CD14-positive monocyte (primary cell): ENCODE results near the gene RCE1. TPM values are rescaled to one million over a fixed set of nuclear protein-coding genes. Genes with fewer than 3 reads are reported as not detected.

ENCODE experiments used
- DNase-seq, 3 donors: peaks; one replicate each; pipeline ENCODE4 v3.0.0-alpha.2; 2011 to 2022
- H2AFZ ChIP-seq: 2 replicates; pipeline ENCODE4 v1.6.0; 2012; ENCODE audit warnings: mild to moderate bottlenecking, low read depth, low read length, inconsistent platforms; ENCODE audit not compliant: insufficient read depth, poor library complexity, severe bottlenecking
- H3K27ac ChIP-seq, 2 donors: 1 replicate in 1 of 2; 2 replicates in 1 of 2; pipeline ENCODE4 v1.5.1; 2012 to 2013; ENCODE audit warnings: low read length in 2 of 2, control low read depth in 1 of 2, inconsistent platforms in 1 of 2, low read depth in 1 of 2, mild to moderate bottlenecking in 1 of 2
- H3K27me3 ChIP-seq, 2 donors: one replicate each; pipeline versions ENCODE4 v1.6.0 to v1.6.1; 2011 to 2013; ENCODE audit warnings: low read length in 2 of 2; ENCODE audit not compliant: control insufficient read depth in 2 of 2, insufficient read depth in 2 of 2
- H3K36me3 ChIP-seq, 2 donors: replicated peaks in 1 of 2; 1 replicate in 1 of 2; 2 replicates in 1 of 2; pipeline versions ENCODE4 v1.5.1 to v1.6.1; 2012 to 2013; ENCODE audit warnings: low read length in 2 of 2, control low read depth in 1 of 2, inconsistent platforms in 1 of 2, mild to moderate bottlenecking in 1 of 2; ENCODE audit not compliant: insufficient read depth in 2 of 2, control insufficient read depth in 1 of 2
- H3K4me1 ChIP-seq, 2 donors: 1 replicate in 1 of 2; 2 replicates in 1 of 2; pipeline versions ENCODE4 v1.5.1 to v1.6.1; 2012 to 2013; ENCODE audit warnings: low read length in 2 of 2, control low read depth in 1 of 2, inconsistent platforms in 1 of 2, mild to moderate bottlenecking in 1 of 2, moderate library complexity in 1 of 2; ENCODE audit not compliant: insufficient read depth in 2 of 2, control insufficient read depth in 1 of 2
- H3K4me2 ChIP-seq: replicated peaks from 2 replicates; pipeline ENCODE3; 2012; ENCODE audit warnings: low read length, moderate library complexity, mild to moderate bottlenecking; ENCODE audit not compliant: poor library complexity, severe bottlenecking; ENCODE audit errors: extremely low read depth
- H3K4me3 ChIP-seq, 3 experiments: fragments of 200-600 bp in 1 of 3; sonication (generic) in 1 of 3; replicated peaks in 1 of 3; 1 replicate in 2 of 3; 2 replicates in 1 of 3; pipeline ENCODE4 v1.5.1; 2011 to 2013; ENCODE audit warnings: low read length in 3 of 3, mild to moderate bottlenecking in 3 of 3, control low read depth in 2 of 3, low read depth in 2 of 3, inconsistent platforms in 1 of 3, moderate library complexity in 1 of 3
- H3K79me2 ChIP-seq: 2 replicates; pipeline ENCODE4 v1.6.0; 2012; ENCODE audit warnings: mild to moderate bottlenecking, control low read depth, inconsistent platforms, low read length, moderate library complexity; ENCODE audit not compliant: insufficient read depth
- H3K9ac ChIP-seq: 2 replicates; pipeline ENCODE4 v1.6.0; 2017; ENCODE audit warnings: low read length, mild to moderate bottlenecking; ENCODE audit not compliant: insufficient read depth, poor library complexity, severe bottlenecking
- H3K9me3 ChIP-seq, 2 donors: replicated peaks in 1 of 2; 1 replicate in 1 of 2; 2 replicates in 1 of 2; pipeline versions ENCODE4 v1.5.1 to v1.6.1; 2012 to 2013; ENCODE audit warnings: low read length in 2 of 2, control low read depth in 1 of 2; ENCODE audit not compliant: control insufficient read depth in 1 of 2, insufficient read depth in 1 of 2
- H4K20me1 ChIP-seq: 2 replicates; pipeline ENCODE4 v1.6.0; 2012; ENCODE audit warnings: mild to moderate bottlenecking, low read length, control low read depth, moderate library complexity; ENCODE audit not compliant: insufficient read depth
- H3K27ac Mint-ChIP-seq, 7 donors: one replicate each; pipeline ENCODE4 v1.8.0; 2020; ENCODE audit warnings: mild to moderate bottlenecking in 7 of 7, mixed read lengths in 7 of 7, moderate library complexity in 6 of 7, inconsistent platforms in 2 of 7
- H3K27me3 Mint-ChIP-seq, 3 donors: one replicate each; pipeline ENCODE4 v1.8.0; 2021 to 2022; ENCODE audit warnings: low read depth in 3 of 3, mild to moderate bottlenecking in 3 of 3, mixed read lengths in 3 of 3, moderate library complexity in 3 of 3, inconsistent platforms in 1 of 3
- H3K36me3 Mint-ChIP-seq, 2 donors: one replicate each; pipeline ENCODE4 v1.8.0; 2020; ENCODE audit warnings: mixed read lengths in 2 of 2, inconsistent platforms in 1 of 2, mild to moderate bottlenecking in 1 of 2
- H3K4me1 Mint-ChIP-seq: one replicate; pipeline ENCODE4 v1.8.0; 2020; ENCODE audit warnings: mild to moderate bottlenecking, mixed read lengths
- H3K4me3 Mint-ChIP-seq, 2 donors: one replicate each; pipeline ENCODE4 v1.8.0; 2020; ENCODE audit warnings: mild to moderate bottlenecking in 2 of 2, mixed read lengths in 2 of 2, moderate library complexity in 1 of 2
- H3K9me3 Mint-ChIP-seq, 7 donors: one replicate each; pipeline ENCODE4 v1.8.0; 2020 to 2022; ENCODE audit warnings: mixed read lengths in 7 of 7, mild to moderate bottlenecking in 6 of 7, moderate library complexity in 6 of 7, inconsistent platforms in 2 of 7
- WGBS: methylation state at CpG from one replicate; pipeline ENCODE4 v1.1.5; 2013; ENCODE audit warnings: missing lambda C conversion rate; ENCODE audit not compliant: insufficient coverage; 5-methylcytosine and 5-hydroxymethylcytosine counted together
- intact Hi-C, 2 donors: fragments of 100-400 bp; cut with micrococcal nuclease; formaldehyde crosslinking; loops; one replicate each; pipeline versions ENCODE4 v1.15.0 to v1.15.1; 2023
- polyA plus RNA-seq, 3 donors: library from polyadenylated mRNA; depleted of rRNA in 1 of 3; unstranded in 2 of 3; stranded (reverse) in 1 of 3; fragments of 300-500 nt in 2 of 3; fragments of >200 nt in 1 of 3; fragmentation: Illumina TruSeq in 2 of 3; gene quantifications; 1 replicate in 2 of 3; 2 replicates in 1 of 3; pipeline ENCODE4 v1.2.3, GENCODE V29; 2012 to 2021
- TF ChIP-seq, protein P1 (sequence below): fragments of 200-600 bp; IDR thresholded peaks from one replicate; pipeline ENCODE4 v1.8.0; 2022; ENCODE audit warnings: antibody characterized with exemption, mild to moderate bottlenecking

RCE1 gene
- polyA plus RNA-seq, 3 donors, result 20.3 to 24.7 (median 22.8) TPM

- Mint-ChIP-seq H3K4me3 (no peak overlapping the region), H3K9me3 (peaks cover 0 to 3% (median 0%) of the 10 kb centered on the region in 7 donors), H3K36me3 (peaks cover 0 to 18% of the 10 kb centered on the region in 2 donors), H3K4me1 (peaks cover 5% of the 10 kb centered on the region), H3K27ac (no peak overlapping the region), H3K27me3 (peaks cover 0 to 4% (median 3%) of the 10 kb centered on the region in 3 donors)
- H3K79me2 ChIP-seq, result no peaks in the 10 kb centered on the region
- no peak overlapping the region for H2AFZ ChIP-seq
- TF ChIP-seq, protein P1, sequence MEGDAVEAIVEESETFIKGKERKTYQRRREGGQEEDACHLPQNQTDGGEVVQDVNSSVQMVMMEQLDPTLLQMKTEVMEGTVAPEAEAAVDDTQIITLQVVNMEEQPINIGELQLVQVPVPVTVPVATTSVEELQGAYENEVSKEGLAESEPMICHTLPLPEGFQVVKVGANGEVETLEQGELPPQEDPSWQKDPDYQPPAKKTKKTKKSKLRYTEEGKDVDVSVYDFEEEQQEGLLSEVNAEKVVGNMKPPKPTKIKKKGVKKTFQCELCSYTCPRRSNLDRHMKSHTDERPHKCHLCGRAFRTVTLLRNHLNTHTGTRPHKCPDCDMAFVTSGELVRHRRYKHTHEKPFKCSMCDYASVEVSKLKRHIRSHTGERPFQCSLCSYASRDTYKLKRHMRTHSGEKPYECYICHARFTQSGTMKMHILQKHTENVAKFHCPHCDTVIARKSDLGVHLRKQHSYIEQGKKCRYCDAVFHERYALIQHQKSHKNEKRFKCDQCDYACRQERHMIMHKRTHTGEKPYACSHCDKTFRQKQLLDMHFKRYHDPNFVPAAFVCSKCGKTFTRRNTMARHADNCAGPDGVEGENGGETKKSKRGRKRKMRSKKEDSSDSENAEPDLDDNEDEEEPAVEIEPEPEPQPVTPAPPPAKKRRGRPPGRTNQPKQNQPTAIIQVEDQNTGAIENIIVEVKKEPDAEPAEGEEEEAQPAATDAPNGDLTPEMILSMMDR, result no peak
- H3K27me3 ChIP-seq, result no peaks in the 10 kb centered on the region
- intact Hi-C loops, result no loop called here
- DNase-seq, result no peak
- H3K36me3 ChIP-seq, result no peaks in the 10 kb centered on the region
- no peak overlapping the region for H3K9ac ChIP-seq
- no peak overlapping the region for H3K4me3 ChIP-seq
- H4K20me1 ChIP-seq, result no peaks in the 10 kb centered on the region
- H3K4me1 ChIP-seq, result no peaks in the 10 kb centered on the region
- whole genome bisulfite sequencing, result 90% methylated on average over 8 of the region's 14 CpGs
- no peak overlapping the region for H3K27ac ChIP-seq
- H3K4me2 ChIP-seq, result no peak overlapping the region
- H3K9me3 ChIP-seq, result no peaks in the 10 kb centered on the region
These were observed 24.3 kb downstream of the RCE1 start for GRCh38 chr11:66867425-66868040.

GRCh38 chr11:66868082-66868725, 25.0 kb downstream of the RCE1 start:
- H3K27ac Mint-ChIP-seq, result no peak overlapping the region
- H3K27me3 ChIP-seq, result no peaks in the 10 kb centered on the region
- no peak overlapping the region for H3K4me3 ChIP-seq
- no peak overlapping the region for H2AFZ ChIP-seq
- peak overlapping the region; percentile 4 for H3K9ac ChIP-seq
- DNase-seq, result no peak
- TF ChIP-seq, protein P1, result no peak
- no peak overlapping the region for H3K27ac ChIP-seq
- H3K9me3 ChIP-seq, result no peaks in the 10 kb centered on the region
- 82% methylated on average over 3 of the region's 13 CpGs for WGBS
- H3K27me3 Mint-ChIP-seq, result peaks cover 0 to 4% (median 3%) of the 10 kb centered on the region in 3 donors
- peaks cover 0 to 18% of the 10 kb centered on the region in 2 donors for H3K36me3 Mint-ChIP-seq
- H3K4me1 ChIP-seq, result no peaks in the 10 kb centered on the region
- peaks cover 5% of the 10 kb centered on the region for H3K4me1 Mint-ChIP-seq
- H3K4me3 Mint-ChIP-seq, result peak overlapping the region in 1 of 2 donors; percentile 39
- peaks cover 0 to 3% (median 0%) of the 10 kb centered on the region in 7 donors for H3K9me3 Mint-ChIP-seq
- no peaks in the 10 kb centered on the region for H4K20me1 ChIP-seq
- intact Hi-C loops, result no loop called here
- no peaks in the 10 kb centered on the region for H3K79me2 ChIP-seq
- no peak overlapping the region for H3K4me2 ChIP-seq
- no peaks in the 10 kb centered on the region for H3K36me3 ChIP-seq
